NCI-H1417 treated with DMSO at 0.1 percent for 48 hours (cell line): ENCODE measurements around the gene CD247.

ENCODE experiments used
- DNase-seq: peaks from one replicate; lab custom pipeline; 2025; lab: John Stamatoyannopoulos, UW

CD247 gene

GRCh38 chr1:167413328-167413727 lies 105.0 kb downstream of the CD247 start:
- DNase-seq = no peak

- DNase-seq = no peak
These were observed 105.4 kb downstream of the CD247 start for GRCh38 chr1:167412920-167413319.

GRCh38 chr1:167412072-167412471 lies 106.3 kb downstream of the CD247 start:
- no peak for DNase-seq

- no peak for DNase-seq
These were observed 109.1 kb downstream of the CD247 start for GRCh38 chr1:167409183-167409582.

- DNase-seq = no peak
These were observed 110.0 kb downstream of the CD247 start for GRCh38 chr1:167408355-167408754.

GRCh38 chr1:167404908-167405307 lies 113.4 kb downstream of the CD247 start:
- DNase-seq = no peak

- no peak for DNase-seq
These were observed 114.0 kb downstream of the CD247 start for GRCh38 chr1:167404161-167404888.

- no peak for DNase-seq
These were observed 117.0 kb downstream of the CD247 start for GRCh38 chr1:167401260-167401873.

GRCh38 chr1:167400359-167400953 lies 117.9 kb downstream of the CD247 start:
- no peak for DNase-seq

GRCh38 chr1:167392200-167392696 lies 126.1 kb downstream of the CD247 start:
- no peak for DNase-seq

GRCh38 chr1:167388976-167389375 lies 129.4 kb downstream of the CD247 start:
- peak; percentile 12 for DNase-seq

GRCh38 chr1:167387251-167387910 lies 130.9 kb downstream of the CD247 start:
- no peak for DNase-seq
